DND-41 (cell line): ENCODE data around the gene PAPPA2.

ENCODE experiments used
- ATAC-seq: fragments of 200-7000 bp; cut with Tn5 transposase; 3 replicates; pipeline ENCODE4 v1.9.1; 2021; ENCODE audit warnings: low read depth; ENCODE audit not compliant: insufficient read depth
- DNase-seq: peaks from one replicate; pipeline ENCODE4 v3.0.0-alpha.2; 2020
- H2AFZ ChIP-seq: 2 replicates; pipeline ENCODE4 v1.6.0; 2012; ENCODE audit warnings: low read depth, low read length
- H3K27ac ChIP-seq: 2 replicates; pipeline ENCODE4 v1.5.1; 2012; ENCODE audit warnings: low read length, inconsistent platforms
- H3K27me3 ChIP-seq: fragments of 200-600 bp; sonication (generic); 2 replicates; pipeline ENCODE4 v1.6.0; 2012; ENCODE audit warnings: low read length, mild to moderate bottlenecking, inconsistent platforms; ENCODE audit not compliant: insufficient read depth, poor library complexity
- H3K36me3 ChIP-seq: 2 replicates; pipeline ENCODE4 v1.5.1; 2012; ENCODE audit warnings: low read length, inconsistent platforms; ENCODE audit not compliant: insufficient read depth
- H3K4me1 ChIP-seq: 2 replicates; pipeline ENCODE4 v1.5.1; 2012; ENCODE audit warnings: mild to moderate bottlenecking, low read length; ENCODE audit not compliant: insufficient read depth
- H3K4me2 ChIP-seq: 2 replicates; pipeline ENCODE4 v1.6.0; 2012; ENCODE audit warnings: mild to moderate bottlenecking, moderate library complexity, low read length, inconsistent platforms; ENCODE audit not compliant: insufficient read depth
- H3K4me3 ChIP-seq, 2 experiments: fragments of 200-600 bp in 1 of 2; shearing (Covaris generic) in 1 of 2; 2 replicates each; pipeline ENCODE4 v1.5.1; 2012 to 2016; ENCODE audit warnings: inconsistent platforms in 2 of 2, low read length in 2 of 2, mild to moderate bottlenecking in 2 of 2, low read depth in 1 of 2, moderate library complexity in 1 of 2
- H3K79me2 ChIP-seq: 2 replicates; pipeline ENCODE4 v1.6.0; 2012; ENCODE audit warnings: low read length, inconsistent platforms; ENCODE audit not compliant: insufficient read depth
- H3K9ac ChIP-seq: 2 replicates; pipeline ENCODE4 v1.6.0; 2012; ENCODE audit warnings: low read depth, mild to moderate bottlenecking, inconsistent platforms, low read length, moderate library complexity
- H3K9me3 ChIP-seq: 2 replicates; pipeline ENCODE4 v1.5.1; 2012; ENCODE audit warnings: low read length, moderate library complexity, mild to moderate bottlenecking, inconsistent platforms; ENCODE audit not compliant: insufficient read depth, severe bottlenecking
- H4K20me1 ChIP-seq: 2 replicates; pipeline ENCODE4 v1.6.0; 2012; ENCODE audit warnings: low read length; ENCODE audit not compliant: insufficient read depth
- EZH2 ChIP-seq: IDR thresholded peaks from 3 replicates; pipeline ENCODE4 v1.6.1; 2012; ENCODE audit warnings: borderline replicate concordance, low read depth, mild to moderate bottlenecking, moderate library complexity, low read length, inconsistent platforms; ENCODE audit not compliant: severe bottlenecking
- TF ChIP-seq, protein P1 (sequence below): IDR thresholded peaks from 2 replicates; pipeline ENCODE4 v1.5.1; 2012; ENCODE audit warnings: borderline replicate concordance, low read length, moderate library complexity, mild to moderate bottlenecking; ENCODE audit not compliant: poor library complexity, severe bottlenecking; ENCODE audit errors: extremely low read depth

Gene PAPPA2

DNA sequence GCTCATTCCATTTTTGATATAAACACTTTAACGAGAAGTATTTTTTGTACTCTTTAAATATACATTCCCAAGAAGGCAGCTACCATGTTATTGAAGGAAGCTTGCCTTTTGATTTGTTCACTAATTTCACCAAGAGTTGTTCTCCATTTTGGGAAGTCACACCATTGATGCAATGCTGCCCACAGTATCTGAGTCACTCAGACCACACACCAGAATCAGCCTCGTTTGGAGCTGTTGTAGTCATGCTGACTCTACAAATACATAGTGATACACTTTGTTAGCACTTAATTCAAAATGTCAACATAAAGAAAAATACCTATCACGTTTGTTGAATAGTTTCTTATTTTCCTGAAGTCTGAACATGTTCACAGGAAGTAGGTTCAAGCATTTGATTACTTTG lies 78.7 kb downstream of the PAPPA2 start:
- Histone ChIP-seq H3K9me3 (no peaks in the 10 kb centered on the region), H3K4me3 (no peak overlapping the region), H3K4me2 (no peak overlapping the region), H3K27ac (no peak overlapping the region), H2AFZ (no peak overlapping the region), H3K9ac (no peak overlapping the region), H3K36me3 (no peaks in the 10 kb centered on the region), H4K20me1 (no peaks in the 10 kb centered on the region), H3K27me3 (no peaks in the 10 kb centered on the region), H3K79me2 (no peaks in the 10 kb centered on the region), H3K4me1 (peaks cover 17% of the 10 kb centered on the region)
- TF ChIP-seq EZH2: no peak
- TF ChIP-seq, protein P1, sequence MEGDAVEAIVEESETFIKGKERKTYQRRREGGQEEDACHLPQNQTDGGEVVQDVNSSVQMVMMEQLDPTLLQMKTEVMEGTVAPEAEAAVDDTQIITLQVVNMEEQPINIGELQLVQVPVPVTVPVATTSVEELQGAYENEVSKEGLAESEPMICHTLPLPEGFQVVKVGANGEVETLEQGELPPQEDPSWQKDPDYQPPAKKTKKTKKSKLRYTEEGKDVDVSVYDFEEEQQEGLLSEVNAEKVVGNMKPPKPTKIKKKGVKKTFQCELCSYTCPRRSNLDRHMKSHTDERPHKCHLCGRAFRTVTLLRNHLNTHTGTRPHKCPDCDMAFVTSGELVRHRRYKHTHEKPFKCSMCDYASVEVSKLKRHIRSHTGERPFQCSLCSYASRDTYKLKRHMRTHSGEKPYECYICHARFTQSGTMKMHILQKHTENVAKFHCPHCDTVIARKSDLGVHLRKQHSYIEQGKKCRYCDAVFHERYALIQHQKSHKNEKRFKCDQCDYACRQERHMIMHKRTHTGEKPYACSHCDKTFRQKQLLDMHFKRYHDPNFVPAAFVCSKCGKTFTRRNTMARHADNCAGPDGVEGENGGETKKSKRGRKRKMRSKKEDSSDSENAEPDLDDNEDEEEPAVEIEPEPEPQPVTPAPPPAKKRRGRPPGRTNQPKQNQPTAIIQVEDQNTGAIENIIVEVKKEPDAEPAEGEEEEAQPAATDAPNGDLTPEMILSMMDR: no peak
- ATAC-seq (no peak), DNase-seq (no peak)

DNA sequence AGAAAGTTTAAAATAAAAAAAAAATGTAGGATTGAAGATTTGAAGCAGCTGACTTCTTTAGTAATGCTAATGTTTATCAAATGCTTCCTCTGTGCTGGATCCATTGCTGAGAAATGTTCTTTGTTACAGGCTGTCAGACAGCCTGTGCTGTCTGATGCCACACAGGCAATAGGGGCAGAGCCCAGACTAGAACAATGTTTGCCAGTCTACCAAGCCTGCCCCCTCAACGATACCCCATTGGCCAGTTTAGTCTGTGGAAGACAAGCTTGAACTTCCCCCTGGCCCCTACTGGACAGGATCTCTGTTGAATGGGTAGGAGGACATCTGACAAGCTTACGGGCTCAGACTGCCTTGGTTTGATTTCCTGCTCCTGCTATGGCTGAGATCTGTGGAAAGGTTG lies 79.4 kb downstream of the PAPPA2 start:
- no peaks in the 10 kb centered on the region for H4K20me1 ChIP-seq
- no peak overlapping the region for H3K27ac ChIP-seq
- H2AFZ ChIP-seq: no peak overlapping the region
- DNase-seq (no peak), ATAC-seq (no peak)
- H3K79me2 ChIP-seq: no peaks in the 10 kb centered on the region
- TF ChIP-seq EZH2: no peak
- TF ChIP-seq, protein P1: no peak
- peaks cover 17% of the 10 kb centered on the region for H3K4me1 ChIP-seq
- no peaks in the 10 kb centered on the region for H3K27me3 ChIP-seq
- H3K4me3 ChIP-seq: no peak overlapping the region
- no peak overlapping the region for H3K4me2 ChIP-seq
- no peaks in the 10 kb centered on the region for H3K9me3 ChIP-seq
- H3K36me3 ChIP-seq: no peaks in the 10 kb centered on the region
- no peak overlapping the region for H3K9ac ChIP-seq

DNA sequence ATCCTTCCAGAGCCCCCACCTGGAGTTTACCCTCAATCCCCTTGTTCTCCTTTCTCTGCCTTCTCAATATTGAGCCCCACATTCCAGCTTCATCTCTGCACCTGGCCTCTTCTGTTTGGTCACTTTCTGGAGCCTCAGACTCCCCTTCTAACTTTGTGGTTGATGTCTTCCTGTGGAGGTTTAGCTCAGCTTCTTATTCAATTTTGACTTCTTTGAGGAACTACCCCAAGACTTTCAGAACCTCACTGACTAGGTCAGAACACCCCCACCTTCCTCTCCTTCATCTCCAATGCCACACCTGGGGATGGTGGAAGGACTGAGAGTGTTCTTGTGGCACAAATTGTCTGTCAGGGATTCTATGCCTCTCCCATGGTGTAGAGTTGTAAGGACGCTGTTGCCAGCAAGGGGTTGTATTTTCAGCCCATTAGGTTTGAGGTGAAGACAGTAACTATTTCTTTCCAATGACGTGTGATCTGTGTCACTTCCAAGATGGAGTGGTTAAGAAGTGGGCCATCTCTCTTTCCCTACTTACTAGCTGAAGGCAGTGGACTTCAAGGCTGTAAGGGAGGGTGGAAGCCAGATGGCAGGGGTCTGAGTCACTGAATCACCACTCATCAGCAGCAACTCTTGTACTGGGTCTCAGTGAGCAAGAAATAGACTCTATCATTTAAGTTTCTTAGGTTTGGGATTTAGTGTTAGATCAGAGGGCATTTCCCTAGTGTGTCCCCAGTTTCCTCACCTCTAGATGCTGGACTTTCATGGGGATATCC lies 80.6 kb downstream of the PAPPA2 start:
- no peak overlapping the region for H3K27ac ChIP-seq
- no peaks in the 10 kb centered on the region for H3K27me3 ChIP-seq
- no peak overlapping the region for H3K4me2 ChIP-seq
- TF ChIP-seq, protein P1: no peak
- no peak for TF ChIP-seq EZH2
- H3K9me3 ChIP-seq: no peaks in the 10 kb centered on the region
- H3K4me1 ChIP-seq: peaks cover 17% of the 10 kb centered on the region
- H3K4me3 ChIP-seq: no peak overlapping the region
- peak; percentile 74 for ATAC-seq
- H3K9ac ChIP-seq: no peak overlapping the region
- H3K36me3 ChIP-seq: no peaks in the 10 kb centered on the region
- DNase-seq: peak; percentile 36
- H3K79me2 ChIP-seq: no peaks in the 10 kb centered on the region
- no peak overlapping the region for H2AFZ ChIP-seq
- no peaks in the 10 kb centered on the region for H4K20me1 ChIP-seq
